Testis (tissue), 3 donors: ENCODE results near the gene CCSER1. TPM values are rescaled to one million over a fixed set of nuclear protein-coding genes. Genes with fewer than 3 reads are reported as not detected.
A peak's percentile ranks its signal among the peaks of the same experiment; 100 is the strongest.

Source experiments
- DNase-seq: peaks from one replicate; pipeline ENCODE4 v3.0.0-alpha.2; 2019
- H3K27ac ChIP-seq, 2 donors: fragments of 200-600 bp; sonication (generic); one replicate each; pipeline ENCODE4 v1.5.1; 2019
- H3K27me3 ChIP-seq: fragments of 200-600 bp; sonication (generic); one replicate; pipeline ENCODE4 v1.5.1; 2019
- H3K36me3 ChIP-seq: fragments of 200-600 bp; sonication (generic); one replicate; pipeline ENCODE4 v1.5.1; 2017; ENCODE audit warnings: low read depth; ENCODE audit errors: missing control alignments
- H3K4me1 ChIP-seq: fragments of 200-600 bp; sonication (generic); one replicate; pipeline ENCODE4 v1.5.1; 2019
- H3K4me3 ChIP-seq, 2 donors: fragments of 200-600 bp; sonication (generic); one replicate each; pipeline ENCODE4 v1.5.1; 2017 to 2019
- H3K9me3 ChIP-seq: fragments of 200-600 bp; sonication (generic); one replicate; pipeline ENCODE4 v1.5.1; 2017
- POLR2A ChIP-seq: fragments of 450-650 bp; IDR thresholded peaks from one replicate; pipeline ENCODE4 v1.6.1; 2017; ENCODE audit warnings: antibody characterized with exemption, mild to moderate bottlenecking, moderate library complexity
- WGBS, 2 donors: methylation state at CpG; one replicate each; pipeline ENCODE4 v1.1.5; 2018; 5-methylcytosine and 5-hydroxymethylcytosine counted together
- intact Hi-C: fragments of 100-400 bp; cut with DNase I; formaldehyde crosslinking; loops from one replicate; pipeline ENCODE4 v1.15.1; 2023; ENCODE audit warnings: low total_unique reads
- polyA plus RNA-seq: library from polyadenylated mRNA; stranded (reverse); fragments of 350-450 nt; fragmentation: Illumina TruSeq; extraction: RNeasy Lipid Tissue Mini Kit (QIAGEN cat#74804); gene quantifications from one replicate; pipeline ENCODE4 v1.2.3, GENCODE V29; 2014; ENCODE audit warnings: low read depth, low replicate concordance; ENCODE audit not compliant: insufficient read depth
- total RNA-seq, 2 donors: library from RNA; depleted of rRNA; stranded (reverse); fragments of >200 nt; gene quantifications; one replicate each; pipeline ENCODE4 v1.2.3, GENCODE V29; 2016
- TF ChIP-seq, protein P1 (sequence below), 3 experiments: fragments of 450-650 bp in 2 of 3; fragments of 200-600 bp in 1 of 3; sonication (generic) in 1 of 3; IDR thresholded peaks; one replicate each; pipeline ENCODE4 v1.5.1; 2016 to 2019; ENCODE audit warnings: antibody characterized with exemption in 3 of 3, mild to moderate bottlenecking in 2 of 3, moderate library complexity in 1 of 3

Gene CCSER1
- total and polyA plus RNA-seq, 3 donors from 2014 or later, result 20.2 to 105 (median 82.8) TPM

DNA sequence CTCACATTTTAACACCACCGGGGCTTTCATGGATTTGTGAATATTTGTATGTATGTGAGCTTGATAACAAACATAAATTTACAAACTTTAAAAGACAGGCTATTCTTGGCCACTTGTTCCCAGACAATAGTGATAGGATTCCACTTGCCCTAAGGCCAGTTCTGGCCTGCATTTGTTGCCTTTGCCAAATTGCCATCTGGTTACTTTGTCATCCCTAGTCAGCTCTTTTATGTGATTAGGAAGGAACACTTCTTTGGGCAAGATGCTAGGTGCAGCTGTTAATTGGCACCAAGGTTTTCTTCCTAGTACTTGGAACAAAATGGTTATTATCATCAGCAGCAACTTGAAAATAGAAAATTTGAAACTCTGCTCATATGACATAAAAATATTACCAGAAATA is 63.3 kb downstream of the CCSER1 start:
- Histone ChIP-seq H3K4me1 (no peaks in the 10 kb centered on the region), H3K4me3 (no peak overlapping the region), H3K9me3 (no peaks in the 10 kb centered on the region), H3K27me3 (no peaks in the 10 kb centered on the region), H3K36me3 (no peaks in the 10 kb centered on the region), H3K27ac (peak overlapping the region in 1 of 2 donors; percentile 39)
- WGBS, 2 donors, result 43 to 63% methylated on average over 1 of the region's 1 CpG
- no peak for DNase-seq
- TF ChIP-seq, protein P1, sequence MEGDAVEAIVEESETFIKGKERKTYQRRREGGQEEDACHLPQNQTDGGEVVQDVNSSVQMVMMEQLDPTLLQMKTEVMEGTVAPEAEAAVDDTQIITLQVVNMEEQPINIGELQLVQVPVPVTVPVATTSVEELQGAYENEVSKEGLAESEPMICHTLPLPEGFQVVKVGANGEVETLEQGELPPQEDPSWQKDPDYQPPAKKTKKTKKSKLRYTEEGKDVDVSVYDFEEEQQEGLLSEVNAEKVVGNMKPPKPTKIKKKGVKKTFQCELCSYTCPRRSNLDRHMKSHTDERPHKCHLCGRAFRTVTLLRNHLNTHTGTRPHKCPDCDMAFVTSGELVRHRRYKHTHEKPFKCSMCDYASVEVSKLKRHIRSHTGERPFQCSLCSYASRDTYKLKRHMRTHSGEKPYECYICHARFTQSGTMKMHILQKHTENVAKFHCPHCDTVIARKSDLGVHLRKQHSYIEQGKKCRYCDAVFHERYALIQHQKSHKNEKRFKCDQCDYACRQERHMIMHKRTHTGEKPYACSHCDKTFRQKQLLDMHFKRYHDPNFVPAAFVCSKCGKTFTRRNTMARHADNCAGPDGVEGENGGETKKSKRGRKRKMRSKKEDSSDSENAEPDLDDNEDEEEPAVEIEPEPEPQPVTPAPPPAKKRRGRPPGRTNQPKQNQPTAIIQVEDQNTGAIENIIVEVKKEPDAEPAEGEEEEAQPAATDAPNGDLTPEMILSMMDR (IDR thresholded peaks at IDR 0.05), result no peak
- no peak for TF ChIP-seq POLR2A
- intact Hi-C loops, result no loop called here

DNA sequence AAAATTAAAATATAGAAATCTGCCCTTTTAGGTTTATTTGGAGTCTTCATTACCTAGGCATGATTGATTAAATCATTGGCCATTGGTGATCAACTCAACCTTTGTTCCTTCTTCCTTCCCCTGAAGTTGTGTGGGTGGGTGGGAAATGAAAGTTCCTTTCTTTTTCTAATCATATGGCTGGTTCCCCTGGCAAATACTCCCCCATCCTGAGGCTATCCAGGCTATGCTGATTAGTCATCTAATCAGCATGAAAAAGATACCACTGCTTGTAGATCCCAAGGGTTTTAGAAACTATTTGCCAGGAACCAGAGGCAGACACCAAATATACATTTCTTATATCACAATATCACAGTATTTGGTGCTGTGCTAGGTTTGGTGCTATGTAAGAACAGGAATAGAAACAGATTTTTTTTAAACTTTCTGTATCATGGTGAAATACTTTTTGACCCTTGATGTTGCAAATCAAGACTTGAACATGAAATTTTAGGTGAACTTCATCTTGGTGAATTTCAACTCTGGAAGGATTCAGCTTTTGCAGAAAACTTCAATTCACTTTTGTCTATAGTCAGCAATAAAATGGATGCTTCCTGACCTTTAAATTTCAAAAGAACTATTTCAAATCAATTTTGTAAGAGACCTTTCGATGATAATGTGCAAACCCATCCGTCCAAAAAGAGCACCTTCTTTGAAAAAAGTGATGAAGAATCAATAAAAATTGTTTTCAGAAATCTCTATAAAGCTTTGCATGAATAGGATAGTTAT is 71.1 kb downstream of the CCSER1 start:
- 84 to 93% methylated on average over 2 of the region's 2 CpGs for WGBS, 2 donors
- intact Hi-C loops, result no loop called here
- H3K36me3 ChIP-seq, result no peaks in the 10 kb centered on the region
- no peaks in the 10 kb centered on the region for H3K9me3 ChIP-seq
- H3K27ac ChIP-seq, result no peak overlapping the region
- no peaks in the 10 kb centered on the region for H3K4me1 ChIP-seq
- H3K27me3 ChIP-seq, result no peaks in the 10 kb centered on the region
- TF ChIP-seq POLR2A, result no peak
- TF ChIP-seq, protein P1 (IDR thresholded peaks at IDR 0.05), result no peak
- no peak for DNase-seq
- no peak overlapping the region for H3K4me3 ChIP-seq

DNA sequence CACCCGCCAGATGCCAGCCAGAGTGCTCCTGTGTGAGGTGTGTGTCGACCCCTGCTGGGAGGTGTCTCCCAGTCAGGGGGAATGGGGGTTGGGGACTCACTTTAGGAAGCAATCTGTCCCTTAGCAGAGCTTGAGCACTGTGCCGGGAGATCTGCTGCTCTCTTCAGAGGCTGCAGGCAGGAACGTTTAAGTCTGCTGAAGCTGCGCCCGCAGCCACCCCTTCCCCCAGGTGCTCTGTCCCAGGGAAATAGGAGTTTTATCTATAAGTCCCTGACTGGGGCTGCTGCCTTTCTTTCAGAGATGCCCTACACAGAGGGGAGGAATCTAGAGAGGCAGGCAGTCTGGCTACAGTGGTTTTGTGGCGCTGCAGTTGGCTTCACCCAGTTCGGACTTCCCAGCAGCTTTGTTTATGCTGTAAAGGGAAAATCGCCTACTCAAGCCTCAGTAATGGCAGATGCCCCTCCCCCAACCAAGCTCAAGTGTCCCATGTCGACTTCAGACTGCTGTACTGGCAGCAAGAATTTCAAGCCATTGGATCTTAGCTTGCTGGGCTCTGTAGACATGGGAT is 80.8 kb downstream of the CCSER1 start:
- peaks cover 4% of the 10 kb centered on the region for H3K4me1 ChIP-seq
- no peak for DNase-seq
- WGBS, 2 donors, result 87 to 90% methylated on average over 9 to 10 of the region's 10 CpGs
- H3K36me3 ChIP-seq, result no peaks in the 10 kb centered on the region
- no peak overlapping the region for H3K27ac ChIP-seq
- no peaks in the 10 kb centered on the region for H3K27me3 ChIP-seq
- no peaks in the 10 kb centered on the region for H3K9me3 ChIP-seq
- TF ChIP-seq POLR2A, result no peak
- TF ChIP-seq, protein P1 (IDR thresholded peaks at IDR 0.05), result no peak
- intact Hi-C loops, result no loop called here
- H3K4me3 ChIP-seq, result no peak overlapping the region

DNA sequence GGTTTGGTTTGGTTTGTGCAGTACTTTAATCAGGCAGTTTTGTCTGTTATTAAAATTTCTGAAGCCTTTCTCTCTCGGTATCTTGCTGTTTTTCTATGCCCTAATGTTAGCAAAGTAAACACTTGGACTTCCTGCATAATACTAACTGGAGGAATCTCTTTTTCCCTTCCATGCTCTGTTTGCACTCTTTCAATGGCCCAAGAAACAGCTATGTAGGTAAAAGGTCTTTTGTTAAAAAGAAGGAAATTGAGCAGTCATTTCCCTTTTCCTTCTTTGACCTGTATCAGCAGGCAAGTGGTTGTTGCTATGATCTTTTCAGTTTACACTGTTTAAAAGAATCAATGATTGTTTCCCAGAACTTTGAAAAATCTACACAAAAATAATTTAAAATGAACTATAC is 82.7 kb downstream of the CCSER1 start:
- H3K4me1 ChIP-seq, result peaks cover 4% of the 10 kb centered on the region
- H3K9me3 ChIP-seq, result no peaks in the 10 kb centered on the region
- H3K27ac ChIP-seq, result no peak overlapping the region
- DNase-seq, result no peak
- intact Hi-C loops, result no loop called here
- no peaks in the 10 kb centered on the region for H3K27me3 ChIP-seq
- TF ChIP-seq, protein P1 (IDR thresholded peaks at IDR 0.05), result no peak
- no peak for TF ChIP-seq POLR2A
- H3K36me3 ChIP-seq, result no peaks in the 10 kb centered on the region
- no peak overlapping the region for H3K4me3 ChIP-seq
- 48 to 52% methylated on average over 1 of the region's 1 CpG for WGBS, 2 donors
